ENCODE data around the gene GTSF1L. TPM values are rescaled to one million over a fixed set of nuclear protein-coding genes. Genes with fewer than 3 reads are reported as not detected.

GTSF1L gene
- total RNA-seq, 4 donors from 2014 or later = not detected

DNA sequence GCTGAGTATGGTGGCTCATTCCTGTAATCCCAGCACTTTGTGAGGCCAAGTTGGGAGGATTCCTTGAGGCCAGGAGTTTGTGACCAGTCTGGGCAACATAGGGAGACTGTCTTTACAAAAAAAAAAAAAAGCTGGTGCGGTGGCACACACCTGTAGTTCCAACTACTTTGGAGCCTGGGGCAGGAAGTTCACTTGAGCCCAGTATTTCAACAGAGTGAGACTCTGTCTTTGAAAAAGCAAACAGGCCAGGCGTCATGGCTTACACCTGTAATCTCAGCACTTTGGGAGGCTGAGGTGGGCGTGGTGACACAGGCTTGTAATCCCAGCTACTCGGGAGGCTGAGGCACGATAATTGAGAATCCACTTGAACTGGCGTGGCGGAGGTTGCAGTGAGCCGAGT, 31.2 kb downstream of the GTSF1L start:
- Histone ChIP-seq H3K9me3 (no peaks in the 10 kb centered on the region), H3K4me3 (no peak overlapping the region), H3K27ac (no peak overlapping the region), H3K27me3 (no peaks in the 10 kb centered on the region), H3K36me3 (no peaks in the 10 kb centered on the region), H3K4me1 (no peaks in the 10 kb centered on the region)
- no peak for DNase-seq
- 90% methylated on average over 2 to 8 of the region's 8 CpGs for WGBS, 2 donors (ENCODE audit: low coverage in 1 of 2)
- TF ChIP-seq, protein P1, sequence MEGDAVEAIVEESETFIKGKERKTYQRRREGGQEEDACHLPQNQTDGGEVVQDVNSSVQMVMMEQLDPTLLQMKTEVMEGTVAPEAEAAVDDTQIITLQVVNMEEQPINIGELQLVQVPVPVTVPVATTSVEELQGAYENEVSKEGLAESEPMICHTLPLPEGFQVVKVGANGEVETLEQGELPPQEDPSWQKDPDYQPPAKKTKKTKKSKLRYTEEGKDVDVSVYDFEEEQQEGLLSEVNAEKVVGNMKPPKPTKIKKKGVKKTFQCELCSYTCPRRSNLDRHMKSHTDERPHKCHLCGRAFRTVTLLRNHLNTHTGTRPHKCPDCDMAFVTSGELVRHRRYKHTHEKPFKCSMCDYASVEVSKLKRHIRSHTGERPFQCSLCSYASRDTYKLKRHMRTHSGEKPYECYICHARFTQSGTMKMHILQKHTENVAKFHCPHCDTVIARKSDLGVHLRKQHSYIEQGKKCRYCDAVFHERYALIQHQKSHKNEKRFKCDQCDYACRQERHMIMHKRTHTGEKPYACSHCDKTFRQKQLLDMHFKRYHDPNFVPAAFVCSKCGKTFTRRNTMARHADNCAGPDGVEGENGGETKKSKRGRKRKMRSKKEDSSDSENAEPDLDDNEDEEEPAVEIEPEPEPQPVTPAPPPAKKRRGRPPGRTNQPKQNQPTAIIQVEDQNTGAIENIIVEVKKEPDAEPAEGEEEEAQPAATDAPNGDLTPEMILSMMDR (IDR thresholded peaks at IDR 0.05) = no peak
- TF ChIP-seq POLR2A (IDR thresholded peaks at IDR 0.05) = no peak
- TF ChIP-seq EP300 (IDR thresholded peaks at IDR 0.05; ENCODE audit: low read depth) = no peak
- TF ChIP-seq POLR2AphosphoS5 (IDR thresholded peaks at IDR 0.05) = no peak
- in situ Hi-C loops (cut with MboI; ENCODE audit: low pct_ligation_motif_present in 1 of 4, low pct_unique_long_range_greater_than_20kb in 1 of 4, low sequenced_read_pairs in 3 of 4) = loop anchor here in 3 of 4 donors (10.0 to 25.0 kb wide), 3 partner anchors 161 to 258 kb away; no protein-coding TSS in a partner anchor
- intact Hi-C loops (cut with DNase I; ENCODE audit: low total_unique reads) = no loop called here

DNA sequence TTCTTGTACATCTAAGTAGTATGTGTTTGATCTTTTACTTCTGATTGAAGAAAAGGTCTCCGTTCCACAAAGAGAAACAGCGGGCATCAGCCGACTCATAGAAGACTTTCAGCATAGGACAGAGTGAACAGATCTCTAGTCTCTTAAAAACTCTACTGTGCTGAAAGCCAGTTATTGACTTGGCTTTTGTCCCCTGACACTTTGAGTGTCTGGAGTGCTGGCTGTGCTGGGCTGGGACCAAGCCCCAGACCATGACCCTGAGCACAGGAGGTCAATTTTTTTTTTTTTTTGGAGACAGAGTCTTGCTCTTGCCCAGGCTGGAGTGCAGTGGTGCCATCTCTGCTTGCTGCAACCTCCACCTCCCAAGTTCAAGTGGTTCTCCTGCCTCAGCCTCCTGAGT, 32.0 kb downstream of the GTSF1L start:
- DNase-seq = no peak
- Histone ChIP-seq H3K4me3 (no peak overlapping the region), H3K9me3 (no peaks in the 10 kb centered on the region), H3K36me3 (no peaks in the 10 kb centered on the region), H3K27ac (no peak overlapping the region), H3K27me3 (no peaks in the 10 kb centered on the region), H3K4me1 (no peaks in the 10 kb centered on the region)
- TF ChIP-seq POLR2A (IDR thresholded peaks at IDR 0.05) (no peak), POLR2AphosphoS5 (IDR thresholded peaks at IDR 0.05) (no peak), EP300 (IDR thresholded peaks at IDR 0.05; ENCODE audit: low read depth) (no peak)
- TF ChIP-seq, protein P1 (IDR thresholded peaks at IDR 0.05) = no peak
- in situ Hi-C loops (cut with MboI; ENCODE audit: low pct_ligation_motif_present in 1 of 4, low pct_unique_long_range_greater_than_20kb in 1 of 4, low sequenced_read_pairs in 3 of 4) = loop anchor here in 3 of 4 donors (10.0 to 25.0 kb wide), 3 partner anchors 160 to 257 kb away; no protein-coding TSS in a partner anchor
- WGBS, 2 donors (ENCODE audit: low coverage in 1 of 2) = 96 to 98% methylated on average over 3 of the region's 3 CpGs
- intact Hi-C loops (cut with DNase I; ENCODE audit: low total_unique reads) = no loop called here

DNA sequence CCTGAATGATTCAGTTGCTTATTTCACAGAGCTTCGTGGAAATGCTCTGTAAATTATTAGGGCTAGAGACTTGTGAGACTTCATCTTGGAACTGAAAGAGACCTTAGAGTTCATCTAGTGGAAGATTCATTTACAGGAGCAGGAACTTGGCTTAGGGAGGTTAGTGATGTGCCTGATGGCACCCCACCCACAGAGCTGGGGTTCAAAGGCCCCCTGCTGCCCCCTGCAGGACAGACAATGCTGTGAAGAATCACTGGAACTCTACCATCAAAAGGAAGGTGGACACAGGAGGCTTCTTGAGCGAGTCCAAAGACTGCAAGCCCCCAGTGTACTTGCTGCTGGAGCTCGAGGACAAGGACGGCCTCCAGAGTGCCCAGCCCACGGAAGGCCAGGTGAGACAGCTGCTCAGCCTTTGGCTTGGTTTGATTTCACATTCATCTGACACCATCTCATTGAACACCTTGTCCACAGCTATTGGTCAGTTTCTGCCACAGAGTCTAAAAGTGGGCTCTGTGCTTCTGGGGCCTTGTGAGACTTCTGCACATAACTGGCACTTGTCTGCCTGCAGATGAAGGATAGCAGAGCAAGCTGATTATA, 34.8 kb downstream of the GTSF1L start:
- Histone ChIP-seq H3K4me3 (no peak overlapping the region), H3K27me3 (no peaks in the 10 kb centered on the region), H3K36me3 (no peaks in the 10 kb centered on the region), H3K4me1 (no peaks in the 10 kb centered on the region), H3K27ac (no peak overlapping the region), H3K9me3 (no peaks in the 10 kb centered on the region)
- 79% methylated on average over 5 of the region's 5 CpGs; no CpG with 5 or more reads in 1 of the 2 donors for WGBS, 2 donors (ENCODE audit: low coverage in 1 of 2)
- DNase-seq = peak; percentile 79
- TF ChIP-seq EP300 (IDR thresholded peaks at IDR 0.05; ENCODE audit: low read depth) (no peak), POLR2A (IDR thresholded peaks at IDR 0.05) (no peak), POLR2AphosphoS5 (IDR thresholded peaks at IDR 0.05) (no peak)
- TF ChIP-seq, protein P1 (IDR thresholded peaks at IDR 0.05) = peak; percentile 30 to 61 (median 57)
- in situ Hi-C loops (cut with MboI; ENCODE audit: low pct_ligation_motif_present in 1 of 4, low pct_unique_long_range_greater_than_20kb in 1 of 4, low sequenced_read_pairs in 3 of 4) (loop anchor here in 3 of 4 donors (10.0 to 25.0 kb wide), 3 partner anchors 157 to 255 kb away; no protein-coding TSS in a partner anchor), intact Hi-C loops (cut with DNase I; ENCODE audit: low total_unique reads) (no loop called here)

DNA sequence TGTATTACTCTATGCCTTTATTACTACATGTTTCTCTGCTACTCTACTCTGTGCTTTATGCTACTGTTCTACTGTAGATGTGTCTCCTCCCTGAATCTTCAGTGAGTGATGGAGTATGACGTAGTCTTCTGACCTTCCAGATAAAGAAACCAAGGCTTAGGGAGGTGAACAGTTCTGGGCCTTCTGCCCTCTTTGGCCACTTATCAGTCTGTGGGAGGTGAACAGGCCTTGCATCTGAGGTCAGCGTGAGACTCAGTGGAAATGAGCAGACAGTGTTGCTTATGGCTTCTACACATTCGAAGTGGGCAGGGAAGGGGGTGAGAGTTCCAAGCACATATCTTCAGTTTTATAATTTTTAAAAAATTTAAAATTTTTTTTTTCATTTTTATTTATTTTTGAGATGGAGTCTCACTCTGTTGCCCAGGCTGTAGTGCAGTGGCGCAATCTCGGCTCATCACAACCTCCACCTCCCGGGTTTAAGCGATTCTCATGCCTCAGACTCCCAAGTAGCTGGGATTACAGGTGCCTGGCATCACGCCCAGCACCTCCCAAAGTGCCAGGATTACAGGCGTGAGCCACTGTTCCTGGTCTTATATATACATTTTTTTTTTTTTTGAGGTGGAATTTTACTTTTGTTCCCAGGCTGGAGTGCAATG, 35.7 kb downstream of the GTSF1L start:
- no peak overlapping the region for H3K27ac ChIP-seq
- H3K4me3 ChIP-seq = no peak overlapping the region
- no peaks in the 10 kb centered on the region for H3K36me3 ChIP-seq
- intact Hi-C loops (cut with DNase I; ENCODE audit: low total_unique reads) (no loop called here), in situ Hi-C loops (cut with MboI; ENCODE audit: low pct_ligation_motif_present in 1 of 4, low pct_unique_long_range_greater_than_20kb in 1 of 4, low sequenced_read_pairs in 3 of 4) (loop anchor here in 3 of 4 donors (10.0 to 25.0 kb wide), 3 partner anchors 156 to 254 kb away; no protein-coding TSS in a partner anchor)
- TF ChIP-seq POLR2A (IDR thresholded peaks at IDR 0.05) (no peak), EP300 (IDR thresholded peaks at IDR 0.05; ENCODE audit: low read depth) (no peak), POLR2AphosphoS5 (IDR thresholded peaks at IDR 0.05) (no peak)
- TF ChIP-seq, protein P1 (IDR thresholded peaks at IDR 0.05) = no peak
- 92 to 97% methylated on average over 8 to 9 of the region's 9 CpGs for WGBS, 2 donors (ENCODE audit: low coverage in 1 of 2)
- no peak for DNase-seq
- H3K4me1 ChIP-seq = no peaks in the 10 kb centered on the region
- no peaks in the 10 kb centered on the region for H3K27me3 ChIP-seq
- H3K9me3 ChIP-seq = no peaks in the 10 kb centered on the region

Data from transverse colon (tissue), 4 donors.